H1 (cell line): ENCODE results near the gene ALOX12. TPM values are rescaled to one million over a fixed set of nuclear protein-coding genes. Genes with fewer than 3 reads are reported as not detected.

Experiments
- HDAC2 ChIP-seq, 2 experiments: fragments of 300-600 bp in 1 of 2; sonication (generic) in 1 of 2; IDR thresholded peaks; 2 replicates each; pipeline ENCODE4 v1.6.1; 2011 to 2012; ENCODE audit warnings: low read depth in 2 of 2, low read length in 2 of 2, mild to moderate bottlenecking in 2 of 2, moderate library complexity in 2 of 2, borderline replicate concordance in 1 of 2, inconsistent platforms in 1 of 2
- polyA plus RNA-seq, 7 experiments: library from polyadenylated mRNA; depleted of rRNA in 3 of 7; stranded (reverse) in 5 of 7; unstranded in 2 of 7; fragments of >200 nt in 5 of 7; fragments of 200-250 nt in 2 of 7; gene quantifications; 1 replicate in 5 of 7; 2 replicates in 1 of 7; 4 replicates in 1 of 7; pipeline versions ENCODE4 v1.2.1 to v1.2.3, GENCODE V29; 2011 to 2013; ENCODE audit warnings: missing spikeins in 2 of 7, mixed read lengths in 2 of 7
- total RNA-seq: library from RNA; stranded (reverse); fragmentation: NEBNext Ultra II Directional; extraction: Animal tissue kit (Norgen Biotek cat#: 25700); gene quantifications from 2 replicates; pipeline ENCODE4 v1.2.1, GENCODE V29; 2021

ALOX12 gene
- total and polyA plus RNA-seq, 2 of the 8 experiments (the other 6 are each of a cell fraction or from before 2014, with no cell fraction given): 1.4 to 2.0 TPM

GRCh38 chr17:6959700-6960099 is 36.1 kb upstream of the ALOX12 start (continued):
- no peak for TF ChIP-seq HDAC2 (IDR thresholded peaks at IDR 0.05; ENCODE audit: borderline replicate concordance in 1 of 2, low read depth in 2 of 2, low read length in 2 of 2)
